Activated CD4-positive, alpha-beta T cell treated with anti-CD3 and anti-CD28 coated beads, Interleukin-2, amount 10 ng/mL, durations not matched to agents 24 days and 14 days (primary cell): Measurements from ENCODE around the gene KRTAP12-4. TPM values are rescaled to one million over a fixed set of nuclear protein-coding genes. Genes with fewer than 3 reads are reported as not detected.

Experiments used
- DNase-seq: peaks from one replicate; pipeline ENCODE4 v3.0.0; 2022
- H3K27ac Mint-ChIP-seq: one replicate; pipeline ENCODE4 v1.8.0; 2022; ENCODE audit warnings: mild to moderate bottlenecking, mixed read lengths
- H3K27me3 Mint-ChIP-seq: one replicate; pipeline ENCODE4 v1.8.0; 2022; ENCODE audit warnings: mixed read lengths
- H3K36me3 Mint-ChIP-seq: one replicate; pipeline ENCODE4 v1.8.0; 2022; ENCODE audit warnings: low read depth, mild to moderate bottlenecking, mixed read lengths
- H3K4me1 Mint-ChIP-seq: one replicate; pipeline ENCODE4 v1.8.0; 2021; ENCODE audit warnings: mixed read lengths
- H3K4me3 Mint-ChIP-seq: one replicate; pipeline ENCODE4 v1.8.0; 2022; ENCODE audit warnings: mild to moderate bottlenecking, moderate library complexity, mixed read lengths
- H3K9me3 Mint-ChIP-seq: one replicate; pipeline ENCODE4 v1.8.0; 2021; ENCODE audit warnings: mixed read lengths
- intact Hi-C: fragments of 100-400 bp; cut with micrococcal nuclease; formaldehyde crosslinking; loops from one replicate; pipeline ENCODE4 v1.15.1; 2023
- total RNA-seq: library from RNA; stranded (reverse); gene quantifications from 2 replicates; pipeline ENCODE4 v1.2.3, GENCODE V29; 2022

The KRTAP12-4 gene
- total RNA-seq, 1 donor from 2014 or later = not detected

DNA sequence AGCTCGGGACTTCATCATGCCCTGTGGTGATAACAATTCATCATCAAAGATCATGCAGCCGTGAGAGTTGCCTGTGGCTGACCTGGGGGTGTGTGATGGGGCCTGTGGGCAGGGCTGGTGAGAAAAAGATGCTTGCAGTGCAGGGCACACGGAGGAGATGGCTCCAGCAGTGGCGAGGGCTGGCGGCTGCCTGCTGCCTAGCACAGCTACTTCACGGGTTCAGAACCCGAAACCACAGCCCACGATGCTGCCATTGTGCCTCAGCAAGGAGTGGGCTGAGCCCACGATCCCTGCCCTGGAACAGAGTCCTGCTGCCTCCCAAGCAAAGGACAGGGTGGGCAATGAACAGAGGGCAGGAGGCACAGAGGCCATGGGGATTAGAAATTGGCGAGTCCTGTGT is 28.2 kb downstream of the KRTAP12-4 start:
- H3K4me1 Mint-ChIP-seq = peaks cover 4% of the 10 kb centered on the region
- no peak overlapping the region for H3K27ac Mint-ChIP-seq
- peaks cover 2% of the 10 kb centered on the region for H3K27me3 Mint-ChIP-seq
- intact Hi-C loops = no loop called here
- H3K36me3 Mint-ChIP-seq = peaks cover 17% of the 10 kb centered on the region
- DNase-seq = no peak
- peaks cover 40% of the 10 kb centered on the region for H3K9me3 Mint-ChIP-seq
- H3K4me3 Mint-ChIP-seq = no peak overlapping the region

DNA sequence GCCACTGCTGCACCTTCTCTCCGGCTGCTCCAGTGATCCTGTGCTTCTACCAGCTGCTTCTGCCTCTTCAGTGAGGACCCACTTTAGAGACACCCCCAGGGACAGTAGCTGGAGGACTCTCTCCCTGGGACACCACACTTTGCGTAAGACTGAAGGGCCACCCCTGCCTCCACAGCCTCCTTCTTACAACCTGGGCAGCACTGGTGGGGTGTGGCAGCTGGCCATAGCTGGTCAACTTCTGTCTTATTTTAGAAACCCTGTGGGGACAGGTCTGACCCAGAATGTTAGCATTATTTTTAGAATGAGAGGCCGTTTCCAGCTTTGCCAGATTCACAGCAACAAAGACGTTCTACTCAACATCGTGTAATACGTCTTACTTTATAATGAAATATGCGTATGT is 28.7 kb downstream of the KRTAP12-4 start:
- H3K36me3 Mint-ChIP-seq = peaks cover 15% of the 10 kb centered on the region

GRCh38 chr21:44623575-44623974 is 30.9 kb downstream of the KRTAP12-4 start:
- Mint-ChIP-seq H3K4me3 (no peak overlapping the region), H3K27ac (no peak overlapping the region), H3K36me3 (peaks cover 25% of the 10 kb centered on the region), H3K9me3 (peaks cover 45% of the 10 kb centered on the region), H3K27me3 (peaks cover 2% of the 10 kb centered on the region), H3K4me1 (peaks cover 12% of the 10 kb centered on the region)
- no peak for DNase-seq
- intact Hi-C loops = no loop called here

More for the DNA sequence above, 28.7 kb downstream of the KRTAP12-4 start:
- peaks cover 37% of the 10 kb centered on the region for H3K9me3 Mint-ChIP-seq
- H3K27me3 Mint-ChIP-seq = peaks cover 2% of the 10 kb centered on the region
- peaks cover 4% of the 10 kb centered on the region for H3K4me1 Mint-ChIP-seq
- intact Hi-C loops = no loop called here
- no peak overlapping the region for H3K27ac Mint-ChIP-seq
- no peak overlapping the region for H3K4me3 Mint-ChIP-seq
- no peak for DNase-seq

DNA sequence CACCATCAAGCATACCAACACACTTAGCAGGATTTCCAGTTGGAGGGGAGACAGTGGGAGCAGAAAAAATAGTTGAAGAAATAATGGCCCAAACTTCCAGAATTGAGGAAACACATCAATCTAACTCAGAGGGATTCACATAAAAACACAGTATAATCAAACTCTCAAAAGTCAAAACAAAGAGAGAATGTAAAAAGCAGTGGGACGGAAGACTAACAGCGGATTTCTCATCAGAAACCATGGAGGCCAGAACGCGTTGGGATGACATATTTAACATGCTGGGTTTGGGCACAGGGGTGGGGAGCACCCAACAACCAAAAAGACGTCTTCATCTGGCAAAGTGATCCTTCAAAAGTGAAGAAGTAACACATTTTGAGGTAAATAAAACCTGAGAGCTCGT is 34.6 kb downstream of the KRTAP12-4 start:
- no peak for DNase-seq
- Mint-ChIP-seq H3K27me3 (peaks cover 2% of the 10 kb centered on the region), H3K27ac (no peak overlapping the region), H3K36me3 (peaks cover 28% of the 10 kb centered on the region), H3K4me1 (peaks cover 17% of the 10 kb centered on the region), H3K4me3 (no peak overlapping the region), H3K9me3 (peaks cover 44% of the 10 kb centered on the region)
- intact Hi-C loops = no loop called here

DNA sequence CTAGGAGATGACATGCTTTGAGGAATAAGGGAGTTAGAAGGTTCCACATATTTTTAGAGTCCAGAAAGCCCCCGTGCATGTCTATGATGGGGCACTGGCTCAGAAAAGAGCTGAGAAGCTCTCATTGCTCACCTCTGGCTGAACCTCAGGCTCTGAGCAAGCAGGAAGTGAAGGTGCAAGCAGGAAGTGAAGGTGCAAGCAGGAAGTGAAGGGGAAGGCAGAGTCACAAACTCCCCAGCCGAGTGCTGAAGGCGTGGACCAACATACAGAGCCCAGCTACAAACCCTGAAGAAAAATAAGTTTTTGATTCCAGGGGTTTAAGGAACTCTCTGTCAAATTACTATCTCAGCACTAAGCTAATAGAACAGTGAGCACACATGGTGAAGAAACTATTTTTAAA is 35.5 kb downstream of the KRTAP12-4 start:
- Mint-ChIP-seq H3K27me3 (peaks cover 2% of the 10 kb centered on the region), H3K4me1 (peaks cover 17% of the 10 kb centered on the region), H3K9me3 (peaks cover 34% of the 10 kb centered on the region), H3K4me3 (peak overlapping the region; percentile 60), H3K27ac (peak overlapping the region; percentile 87), H3K36me3 (peaks cover 25% of the 10 kb centered on the region)
- intact Hi-C loops = no loop called here
- DNase-seq = peak; percentile 84

DNA sequence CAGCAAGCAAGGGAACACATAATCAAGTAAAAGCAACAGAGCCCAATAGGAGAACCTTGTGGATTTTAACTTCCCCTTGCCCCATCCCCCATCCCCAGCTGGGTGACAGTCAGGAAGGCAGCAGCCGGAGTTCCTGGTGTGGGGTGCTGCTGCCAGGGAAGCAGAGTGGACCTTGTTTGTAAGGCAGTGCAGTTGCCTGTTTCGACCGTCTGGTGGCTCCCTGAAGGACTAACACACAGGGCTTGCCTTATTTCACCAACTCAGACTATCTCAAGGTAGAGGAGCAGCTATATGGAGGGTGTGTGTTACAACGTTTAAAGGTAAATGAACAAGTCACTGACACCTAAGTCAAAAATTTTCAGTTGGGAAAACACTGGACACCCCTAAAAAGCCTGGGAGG is 36.0 kb downstream of the KRTAP12-4 start:
- Mint-ChIP-seq H3K27me3 (peaks cover 2% of the 10 kb centered on the region), H3K4me1 (peaks cover 17% of the 10 kb centered on the region), H3K36me3 (peaks cover 23% of the 10 kb centered on the region), H3K9me3 (peaks cover 30% of the 10 kb centered on the region), H3K4me3 (peak overlapping the region; percentile 60), H3K27ac (peak overlapping the region; percentile 87)
- no peak for DNase-seq
- intact Hi-C loops = no loop called here

DNA sequence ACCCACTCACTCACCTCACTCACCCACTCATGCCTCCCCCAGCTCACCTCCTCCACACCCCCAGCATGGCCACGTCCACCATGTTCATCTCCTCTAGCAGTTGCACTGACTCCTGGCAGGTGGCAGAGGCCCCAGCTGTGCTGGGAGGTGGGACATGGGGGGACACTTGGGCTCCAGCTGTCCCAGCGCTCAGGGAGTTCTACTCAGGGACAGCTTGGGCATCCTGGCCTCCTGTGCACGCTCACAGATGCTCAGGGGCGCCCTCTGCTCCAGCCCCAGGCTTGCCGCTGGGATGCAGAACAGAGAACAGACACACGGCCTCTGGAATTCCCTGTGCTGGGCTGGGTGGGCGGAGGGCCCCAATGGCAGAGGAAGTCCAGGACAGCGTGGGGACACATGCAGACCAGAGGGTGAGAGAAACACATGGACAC is 37.4 kb downstream of the KRTAP12-4 start:
- H3K27me3 Mint-ChIP-seq = no peaks in the 10 kb centered on the region
- no peak overlapping the region for H3K4me3 Mint-ChIP-seq
- no peak overlapping the region for H3K27ac Mint-ChIP-seq
- H3K4me1 Mint-ChIP-seq = peaks cover 17% of the 10 kb centered on the region
- H3K9me3 Mint-ChIP-seq = peaks cover 22% of the 10 kb centered on the region
- H3K36me3 Mint-ChIP-seq = peaks cover 22% of the 10 kb centered on the region
- intact Hi-C loops = no loop called here
- no peak for DNase-seq

DNA sequence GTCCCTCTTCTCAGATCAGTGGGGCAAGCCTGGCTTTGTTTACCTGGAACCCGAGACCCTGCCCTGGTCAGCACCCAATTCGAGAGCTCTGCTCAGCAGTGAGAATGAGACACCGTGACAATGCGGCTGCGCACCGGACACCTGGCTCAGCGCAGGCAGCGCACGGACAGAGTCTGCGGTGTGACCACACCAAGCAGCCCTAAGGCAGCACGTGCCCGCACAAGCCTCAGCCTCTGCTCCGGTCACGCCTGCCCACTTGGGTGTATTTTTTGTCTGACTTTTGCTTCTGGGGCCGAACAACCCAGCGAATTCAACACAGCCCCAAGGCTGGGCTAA is 37.9 kb downstream of the KRTAP12-4 start:
- Mint-ChIP-seq H3K4me1 (peaks cover 17% of the 10 kb centered on the region), H3K27ac (no peak overlapping the region), H3K9me3 (peaks cover 22% of the 10 kb centered on the region), H3K27me3 (no peaks in the 10 kb centered on the region), H3K36me3 (peaks cover 22% of the 10 kb centered on the region), H3K4me3 (no peak overlapping the region)
- no peak for DNase-seq
- intact Hi-C loops = no loop called here

DNA sequence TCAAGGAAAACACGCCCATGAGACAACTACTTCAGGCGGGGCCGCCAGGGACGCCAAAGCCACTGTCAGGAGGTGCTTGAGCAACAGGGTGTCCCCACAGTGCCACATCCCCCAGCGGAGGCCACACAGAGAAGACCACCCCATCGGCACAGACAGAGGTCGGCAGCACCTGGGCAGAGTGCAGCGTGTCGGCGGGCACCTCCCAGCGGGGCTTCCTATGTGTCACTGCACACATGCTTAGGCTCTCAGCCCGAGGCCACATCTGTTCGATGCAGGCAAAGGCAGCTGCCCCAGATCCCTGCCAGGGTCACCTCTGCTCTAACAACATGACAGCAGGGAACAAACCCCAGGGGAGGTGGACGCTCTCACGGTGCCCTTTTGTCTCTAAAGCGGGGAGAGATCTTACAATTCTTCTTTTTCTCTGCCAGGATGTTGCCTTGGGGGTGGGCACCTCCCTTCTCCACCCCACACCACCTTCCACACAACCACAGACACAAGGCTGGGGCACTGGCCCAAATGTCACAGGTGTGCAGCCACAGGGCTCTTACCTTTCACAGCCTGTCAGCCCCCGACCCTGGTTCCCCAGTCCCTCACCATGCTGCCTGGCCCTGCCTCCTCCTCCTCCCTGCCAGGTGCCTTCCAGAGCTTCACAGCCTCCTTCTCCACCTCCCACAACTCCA is 38.4 kb downstream of the KRTAP12-4 start:
- peaks cover 17% of the 10 kb centered on the region for H3K4me1 Mint-ChIP-seq
- no peaks in the 10 kb centered on the region for H3K27me3 Mint-ChIP-seq
- no peak for DNase-seq
- intact Hi-C loops = no loop called here
- no peak overlapping the region for H3K4me3 Mint-ChIP-seq
- no peak overlapping the region for H3K27ac Mint-ChIP-seq
- peaks cover 22% of the 10 kb centered on the region for H3K36me3 Mint-ChIP-seq
- peaks cover 27% of the 10 kb centered on the region for H3K9me3 Mint-ChIP-seq

GRCh38 chr21:44615466-44615865 is 39.0 kb downstream of the KRTAP12-4 start:
- no peak for DNase-seq
- no peak overlapping the region for H3K27ac Mint-ChIP-seq
- intact Hi-C loops = no loop called here
- peaks cover 17% of the 10 kb centered on the region for H3K4me1 Mint-ChIP-seq
- H3K27me3 Mint-ChIP-seq = no peaks in the 10 kb centered on the region
- H3K4me3 Mint-ChIP-seq = no peak overlapping the region
- H3K36me3 Mint-ChIP-seq = peaks cover 18% of the 10 kb centered on the region
- peaks cover 26% of the 10 kb centered on the region for H3K9me3 Mint-ChIP-seq

DNA sequence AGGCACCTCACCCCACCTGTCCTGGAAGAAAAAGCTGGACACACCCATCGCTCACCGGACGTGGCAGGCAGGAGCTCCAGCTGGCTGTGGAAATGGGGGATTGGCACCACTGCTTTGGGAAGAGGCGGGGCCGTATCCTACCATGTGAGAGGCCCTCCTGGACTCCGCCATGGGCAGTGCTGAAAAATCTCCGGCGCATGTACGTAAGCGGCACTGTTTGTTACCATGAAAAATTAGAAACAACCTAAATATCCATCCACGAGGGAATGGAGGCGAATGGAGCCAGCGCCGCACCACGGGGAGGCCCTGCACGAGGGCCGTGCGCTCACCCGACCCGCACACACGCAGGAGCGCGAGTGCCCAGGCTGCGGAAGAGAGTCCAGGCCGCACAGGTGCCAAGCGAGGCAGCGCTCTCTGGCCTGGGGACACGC is 39.5 kb downstream of the KRTAP12-4 start:
- peaks cover 17% of the 10 kb centered on the region for H3K4me1 Mint-ChIP-seq
- DNase-seq = no peak
- H3K9me3 Mint-ChIP-seq = peaks cover 26% of the 10 kb centered on the region
- H3K27me3 Mint-ChIP-seq = no peaks in the 10 kb centered on the region
- no peak overlapping the region for H3K4me3 Mint-ChIP-seq
- intact Hi-C loops = no loop called here
- H3K36me3 Mint-ChIP-seq = peaks cover 15% of the 10 kb centered on the region
- no peak overlapping the region for H3K27ac Mint-ChIP-seq

DNA sequence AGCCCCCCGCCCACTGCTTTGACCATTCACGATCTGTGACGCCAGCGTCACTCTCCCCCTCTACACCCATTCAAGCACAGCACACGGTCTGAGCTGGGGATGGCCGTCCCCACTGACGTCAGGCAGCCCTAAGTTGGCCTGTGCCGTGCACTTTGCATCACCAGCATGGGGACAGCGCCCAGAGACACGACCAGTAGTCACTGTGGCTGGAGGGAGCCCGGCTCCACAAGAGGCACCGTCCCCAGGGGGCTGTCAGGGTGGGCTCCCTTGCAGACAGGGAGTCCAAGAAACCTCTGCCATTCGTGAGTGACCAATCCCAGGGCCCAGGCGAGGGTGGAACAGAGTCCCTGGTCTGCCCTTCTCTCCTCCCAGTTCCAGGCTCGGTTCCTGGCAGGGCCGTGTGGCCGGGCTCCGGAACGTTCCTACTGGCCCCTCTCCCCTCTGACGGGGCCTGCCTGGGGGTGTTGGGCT is 40.3 kb downstream of the KRTAP12-4 start:
- peaks cover 27% of the 10 kb centered on the region for H3K9me3 Mint-ChIP-seq
- peaks cover 12% of the 10 kb centered on the region for H3K4me1 Mint-ChIP-seq
- no peak overlapping the region for H3K27ac Mint-ChIP-seq
- H3K27me3 Mint-ChIP-seq = no peaks in the 10 kb centered on the region
- peaks cover 8% of the 10 kb centered on the region for H3K36me3 Mint-ChIP-seq
- DNase-seq = no peak
- intact Hi-C loops = no loop called here
- H3K4me3 Mint-ChIP-seq = no peak overlapping the region

DNA sequence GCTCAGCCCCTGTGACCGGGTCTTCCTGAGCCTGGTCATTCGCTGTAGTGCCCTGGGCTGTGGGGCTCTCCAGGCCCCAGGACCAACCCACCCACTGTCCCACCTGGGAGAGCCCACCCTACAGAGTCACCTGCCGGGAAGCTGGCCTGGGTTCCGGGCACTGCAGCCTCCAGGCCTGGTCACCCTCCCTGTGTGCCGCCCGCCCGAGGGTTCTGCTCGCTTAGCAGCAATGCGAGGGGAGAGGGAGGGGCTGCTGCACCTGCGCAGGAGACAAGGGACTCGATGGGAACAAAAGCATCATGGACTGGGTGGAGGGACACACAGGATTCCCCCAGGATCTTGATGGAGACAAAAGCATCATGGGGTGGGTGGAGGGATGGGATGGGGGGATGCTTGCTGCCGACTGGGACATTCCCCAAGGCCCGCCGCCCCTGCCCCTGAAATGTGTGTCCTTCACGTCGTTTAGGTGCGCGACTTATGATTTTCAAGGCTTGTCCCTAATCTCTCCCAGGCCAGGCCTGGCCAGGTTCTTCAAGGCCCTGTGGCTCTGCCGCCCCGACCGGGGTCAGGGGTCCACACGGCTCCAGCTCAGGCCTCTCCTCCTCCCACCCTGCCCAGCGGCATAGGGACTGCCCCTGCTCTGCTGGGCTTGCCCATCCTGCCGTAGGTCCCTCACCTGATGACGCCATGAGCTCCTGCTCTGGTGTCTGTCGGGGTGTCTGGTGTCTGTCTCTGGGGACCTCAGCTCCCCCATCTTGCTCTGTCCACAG is 40.9 kb downstream of the KRTAP12-4 start:
- H3K27me3 Mint-ChIP-seq = no peaks in the 10 kb centered on the region
- H3K36me3 Mint-ChIP-seq = peaks cover 4% of the 10 kb centered on the region
- DNase-seq = no peak
- no peak overlapping the region for H3K27ac Mint-ChIP-seq
- H3K4me1 Mint-ChIP-seq = peaks cover 5% of the 10 kb centered on the region
- no peak overlapping the region for H3K4me3 Mint-ChIP-seq
- intact Hi-C loops = no loop called here
- H3K9me3 Mint-ChIP-seq = peaks cover 26% of the 10 kb centered on the region

DNA sequence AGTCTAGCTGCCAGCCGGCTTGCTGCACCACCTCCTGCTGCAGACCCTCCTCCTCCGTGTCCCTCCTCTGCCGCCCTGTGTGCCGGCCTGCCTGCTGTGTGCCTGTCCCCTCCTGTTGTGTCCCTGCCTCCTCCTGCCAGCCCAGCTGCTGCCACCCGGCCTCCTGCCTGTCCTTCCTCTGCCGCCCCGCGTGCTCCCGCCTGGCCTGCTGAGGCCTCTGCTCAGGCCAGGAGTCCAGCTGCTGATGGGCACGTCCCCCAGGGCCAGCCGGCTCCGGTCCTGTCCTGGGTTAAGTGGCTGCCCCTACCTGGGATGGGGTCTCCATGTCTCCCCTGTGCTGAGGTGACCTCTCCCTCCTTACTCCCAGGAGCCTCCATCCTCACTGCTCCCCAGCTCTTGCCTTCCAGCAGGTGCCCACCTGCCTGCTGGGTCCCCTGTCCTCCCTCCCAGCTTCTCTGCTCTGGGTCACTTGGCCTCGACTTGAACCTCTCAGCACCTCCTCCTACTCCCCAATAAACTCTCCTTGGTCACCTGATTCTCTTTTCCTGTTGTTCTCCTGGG is 41.7 kb downstream of the KRTAP12-4 start:
- H3K27me3 Mint-ChIP-seq = peaks cover 2% of the 10 kb centered on the region
- H3K9me3 Mint-ChIP-seq = peaks cover 25% of the 10 kb centered on the region
- H3K4me1 Mint-ChIP-seq = no peaks in the 10 kb centered on the region
- no peak overlapping the region for H3K4me3 Mint-ChIP-seq
- DNase-seq = no peak
- peaks cover 2% of the 10 kb centered on the region for H3K36me3 Mint-ChIP-seq
- intact Hi-C loops = no loop called here
- no peak overlapping the region for H3K27ac Mint-ChIP-seq
